Spleen (tissue), 11 donors: ENCODE results near the gene GTF2B. TPM values are rescaled to one million over a fixed set of nuclear protein-coding genes. Genes with fewer than 3 reads are reported as not detected.
"Not testable (repeated sequence)": the region's sequence is repeated elsewhere in the genome, so short reads cannot be mapped to it uniquely, and the experiment has no call there.

Experiments used
- DNase-seq: peaks from one replicate; pipeline ENCODE4 v3.0.0-alpha.2; 2020
- H3K27ac ChIP-seq, 8 donors: fragments of 200-600 bp; sonication (generic) in 7 of 8; 1 replicate in 4 of 8; 2 replicates in 4 of 8; pipeline versions ENCODE4 v1.5.0 to v1.8.0; 2016 to 2021; ENCODE audit warnings: inconsistent platforms in 4 of 8, mild to moderate bottlenecking in 4 of 8, moderate library complexity in 1 of 8
- H3K27me3 ChIP-seq, 7 donors: fragments of 200-600 bp; sonication (generic) in 6 of 7; replicated peaks in 1 of 7; 1 replicate in 4 of 7; 2 replicates in 3 of 7; pipeline versions ENCODE4 v1.5.0 to v1.8.0; 2016 to 2021; ENCODE audit warnings: inconsistent platforms in 3 of 7, mild to moderate bottlenecking in 1 of 7
- H3K36me3 ChIP-seq, 6 donors: fragments of 200-600 bp; sonication (generic) in 5 of 6; 1 replicate in 4 of 6; 2 replicates in 2 of 6; pipeline versions ENCODE4 v1.5.0 to v1.8.0; 2016 to 2021; ENCODE audit warnings: inconsistent platforms in 2 of 6
- H3K4me1 ChIP-seq, 6 donors: fragments of 200-600 bp; sonication (generic) in 5 of 6; 1 replicate in 3 of 6; 2 replicates in 3 of 6; pipeline versions ENCODE4 v1.5.0 to v1.8.0; 2016 to 2021; ENCODE audit warnings: inconsistent platforms in 3 of 6
- H3K4me3 ChIP-seq, 8 donors: fragments of 200-600 bp; sonication (generic) in 7 of 8; 1 replicate in 4 of 8; 2 replicates in 4 of 8; pipeline versions ENCODE4 v1.5.0 to v1.8.0; 2016 to 2021; ENCODE audit warnings: inconsistent platforms in 4 of 8, mild to moderate bottlenecking in 4 of 8, moderate library complexity in 2 of 8
- H3K9me3 ChIP-seq, 8 donors: fragments of 200-600 bp; sonication (generic) in 7 of 8; 1 replicate in 4 of 8; 2 replicates in 4 of 8; pipeline versions ENCODE4 v1.5.0 to v1.8.0; 2016 to 2021; ENCODE audit warnings: inconsistent platforms in 4 of 8
- CTCF ChIP-seq, 11 experiments: fragments of 200-600 bp in 7 of 11; fragments of 450-650 bp in 4 of 11; sonication (generic) in 4 of 11; IDR thresholded peaks in 8 of 11; conservative IDR thresholded peaks in 3 of 11; 1 replicate in 7 of 11; 2 replicates in 4 of 11; pipeline versions ENCODE4 v1.4.0 to v1.8.0; 2016 to 2021; ENCODE audit warnings: antibody characterized with exemption in 11 of 11, inconsistent platforms in 4 of 11, mild to moderate bottlenecking in 1 of 11
- POLR2A ChIP-seq, 3 donors: fragments of 450-650 bp; IDR thresholded peaks; one replicate each; pipeline ENCODE4 v1.5.1; 2017; ENCODE audit warnings: antibody characterized with exemption in 3 of 3, mild to moderate bottlenecking in 1 of 3
- POLR2AphosphoS5 ChIP-seq, 3 donors: sonication (generic); formaldehyde crosslinking; IDR thresholded peaks; one replicate each; pipeline ENCODE4 v1.5.1; 2017; ENCODE audit warnings: antibody characterized with exemption in 3 of 3
- WGBS, 5 donors: extraction: QIAGEN DNeasy Blood & Tissue Kit in 3 of 5; methylation state at CpG; one replicate each; pipeline versions ENCODE4 v1.1.5 to v1.1.7; 2013 to 2018; 5-methylcytosine and 5-hydroxymethylcytosine counted together
- intact Hi-C: fragments of 100-400 bp; cut with DNase I; formaldehyde crosslinking; loops from one replicate; pipeline ENCODE4 v1.15.0; 2023; ENCODE audit warnings: low total_unique reads
- polyA plus RNA-seq, 3 donors: library from polyadenylated mRNA; stranded (reverse); fragments of 200-250 nt; gene quantifications; one replicate each; pipeline ENCODE4 v1.2.1, GENCODE V29; 2013
- total RNA-seq, 7 donors: library from RNA; depleted of rRNA in 3 of 7; stranded (reverse); fragments of >200 nt in 3 of 7; fragmentation: NEBNext Ultra II Directional in 4 of 7; extraction: Animal tissue kit (Norgen Biotek cat#: 25700) in 4 of 7; gene quantifications; one replicate each; pipeline versions ENCODE4 v1.1.0 to v1.2.1, GENCODE V29; 2016 to 2021
- donor health status: healthy with polysubstance abuse.
- donor health status: DM: no; HTN: no; CAD: no; lungs with moderate emphysema.
- donor health status: DM: no; HTN: no; CAD: no.
- donor health status: Bipolar disorder and iron deficiency.
- donor health status: healthy.
- donor health status: DM: no; HTN: no; CAD: no.
- donor health status: DM: yes; HTN: yes; CAD: no.

The GTF2B gene
- total and polyA plus RNA-seq, 10 donors: 24.0 to 40.5 (median 31.7) TPM

- H3K27ac ChIP-seq: no peak overlapping the region
- no peaks in the 10 kb centered on the region for H3K27me3 ChIP-seq
- DNase-seq: no peak
- H3K4me3 ChIP-seq: no peak overlapping the region
- TF ChIP-seq CTCF (IDR thresholded peaks at IDR 0.05 in 8 of 11, conservative IDR thresholded peaks at IDR 0.05 in 3 of 11) (peak; percentile 22 to 79 (median 66)), POLR2A (IDR thresholded peaks at IDR 0.05) (no peak), POLR2AphosphoS5 (IDR thresholded peaks at IDR 0.05) (no peak)
- peaks cover 0 to 8% (median 0%) of the 10 kb centered on the region in 8 donors for H3K9me3 ChIP-seq
- WGBS, 5 donors: 66 to 77% (median 68%) methylated on average over 5 of the region's 5 CpGs
- no peaks in the 10 kb centered on the region for H3K4me1 ChIP-seq
- intact Hi-C loops: no loop called here
- H3K36me3 ChIP-seq: peaks cover 4 to 95% (median 61%) of the 10 kb centered on the region in 6 donors
These were observed 44.3 kb upstream of the GTF2B start for GRCh38 chr1:88935522-88936222.

GRCh38 chr1:88930176-88930575 is 38.8 kb upstream of the GTF2B start:
- WGBS, 5 donors: 79 to 95% (median 88%) methylated on average over 7 of the region's 7 CpGs
- H3K4me1 ChIP-seq, H3K4me3 ChIP-seq, H3K27me3 ChIP-seq, DNase-seq, H3K27ac ChIP-seq, H3K9me3 ChIP-seq, intact Hi-C loops: not testable (repeated sequence)
- peaks cover 0 to 100% (median 57%) of the 10 kb centered on the region in 6 donors for H3K36me3 ChIP-seq

- no peak for DNase-seq
- H3K4me1 ChIP-seq: no peaks in the 10 kb centered on the region
- 94 to 100% (median 96%) methylated on average over 2 of the region's 2 CpGs for WGBS, 5 donors
- intact Hi-C loops: no loop called here
- peaks cover 0 to 100% (median 54%) of the 10 kb centered on the region in 6 donors for H3K36me3 ChIP-seq
- H3K27me3 ChIP-seq: no peaks in the 10 kb centered on the region
- peaks cover 0 to 21% (median 15%) of the 10 kb centered on the region in 8 donors for H3K9me3 ChIP-seq
- H3K27ac ChIP-seq: no peak overlapping the region
- TF ChIP-seq POLR2A (IDR thresholded peaks at IDR 0.05) (no peak), POLR2AphosphoS5 (IDR thresholded peaks at IDR 0.05) (no peak), CTCF (IDR thresholded peaks at IDR 0.05 in 8 of 11, conservative IDR thresholded peaks at IDR 0.05 in 3 of 11) (no peak)
- no peak overlapping the region for H3K4me3 ChIP-seq
These were observed 31.9 kb upstream of the GTF2B start for GRCh38 chr1:88923224-88923623.

- WGBS, 5 donors: 89 to 95% (median 93%) methylated on average over 2 to 3 of the region's 3 CpGs
- Histone ChIP-seq H3K27me3 (no peaks in the 10 kb centered on the region), H3K4me1 (no peaks in the 10 kb centered on the region), H3K4me3 (no peak overlapping the region), H3K36me3 (peaks cover 0 to 91% (median 54%) of the 10 kb centered on the region in 6 donors), H3K27ac (no peak overlapping the region), H3K9me3 (peaks cover 4 to 31% (median 25%) of the 10 kb centered on the region in 8 donors)
- DNase-seq: no peak
- intact Hi-C loops: no loop called here
- TF ChIP-seq CTCF (IDR thresholded peaks at IDR 0.05 in 8 of 11, conservative IDR thresholded peaks at IDR 0.05 in 3 of 11) (no peak), POLR2AphosphoS5 (IDR thresholded peaks at IDR 0.05) (no peak), POLR2A (IDR thresholded peaks at IDR 0.05) (no peak)
These were observed 30.8 kb upstream of the GTF2B start for GRCh38 chr1:88922214-88922613.
